HG02642 (cell line): Measurements from ENCODE around the gene NUP210.

Experiments used
- ATAC-seq: cut with Tn5 transposase; IDR thresholded peaks from one replicate; pipeline ENCODE4 v1.9.1; 2021; ENCODE audit warnings: mild to moderate bottlenecking; ENCODE audit not compliant: unreplicated experiment, poor library complexity

The NUP210 gene

DNA sequence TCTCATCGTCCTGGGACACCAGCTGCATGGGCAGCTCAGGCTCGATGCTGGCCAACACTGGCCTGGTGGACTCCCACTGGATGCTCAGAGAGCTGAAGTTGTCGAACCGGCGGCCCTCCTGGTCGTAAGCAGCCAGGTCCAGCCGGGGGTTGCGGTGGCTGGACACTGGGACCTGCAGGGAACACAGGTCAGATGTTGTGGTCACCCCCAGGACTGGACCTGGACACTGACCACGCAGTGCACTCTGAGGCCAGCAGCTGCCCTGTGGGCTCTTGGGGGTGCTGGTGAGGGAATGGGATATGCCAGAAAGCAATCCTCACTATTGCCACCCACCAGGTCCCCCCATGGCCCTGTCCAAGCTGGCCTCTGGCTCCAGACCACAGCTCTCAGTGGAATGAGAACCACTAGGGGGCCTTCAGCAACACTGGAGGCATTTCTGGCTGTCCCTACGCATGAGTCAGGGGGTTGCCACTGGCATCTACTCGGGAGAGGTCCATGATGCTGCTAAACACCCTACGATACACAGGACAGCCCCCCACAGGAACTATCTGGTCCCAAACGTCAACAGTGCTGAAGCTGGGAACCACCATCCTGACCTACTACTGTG is 66.1 kb downstream of the NUP210 start:
- ATAC-seq, result no peak

DNA sequence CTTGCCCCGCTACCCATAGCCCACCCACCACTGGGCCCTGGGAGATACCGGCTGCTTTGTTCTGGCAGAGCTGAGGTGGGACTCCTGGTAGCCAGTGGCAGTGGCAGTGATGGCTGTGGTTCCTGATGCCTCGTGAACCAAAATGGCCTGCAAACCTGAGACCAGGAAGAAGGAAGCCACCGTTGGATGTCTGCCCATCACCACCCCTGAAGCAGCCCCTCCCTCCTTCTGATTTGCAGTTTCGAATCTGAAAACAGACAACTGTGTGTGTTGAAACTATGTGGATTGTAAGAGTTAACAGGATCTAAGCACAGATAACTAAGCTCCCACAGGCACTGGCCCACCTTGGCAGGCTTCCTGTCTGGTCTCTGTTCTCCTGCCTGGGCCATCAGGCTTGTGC is 66.6 kb downstream of the NUP210 start:
- no peak for ATAC-seq

DNA sequence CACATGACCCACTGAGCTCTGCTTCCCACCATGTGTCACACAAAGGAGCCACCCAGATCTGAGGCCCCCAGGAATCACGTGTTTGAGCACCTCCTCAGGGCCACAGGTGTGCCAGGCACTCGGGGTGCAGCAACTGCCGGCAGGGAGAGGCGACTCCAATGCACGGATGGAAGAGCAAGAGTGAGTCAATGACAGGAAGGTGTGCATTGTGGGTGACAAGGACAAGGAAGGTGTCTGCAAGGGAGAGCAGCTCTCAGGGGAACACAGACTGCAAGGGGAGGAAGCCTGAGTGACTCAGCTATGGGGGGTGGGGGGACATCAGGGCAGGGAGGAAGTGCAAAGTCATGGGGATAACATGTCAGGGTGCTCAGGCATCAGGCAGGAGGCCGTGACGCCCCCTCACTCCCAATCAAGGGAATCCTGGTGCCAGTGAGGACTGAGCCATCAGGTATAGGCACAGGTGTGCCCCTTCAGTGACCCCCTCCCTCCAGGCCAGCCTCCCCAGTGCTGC is 67.4 kb downstream of the NUP210 start:
- ATAC-seq, result no peak

DNA sequence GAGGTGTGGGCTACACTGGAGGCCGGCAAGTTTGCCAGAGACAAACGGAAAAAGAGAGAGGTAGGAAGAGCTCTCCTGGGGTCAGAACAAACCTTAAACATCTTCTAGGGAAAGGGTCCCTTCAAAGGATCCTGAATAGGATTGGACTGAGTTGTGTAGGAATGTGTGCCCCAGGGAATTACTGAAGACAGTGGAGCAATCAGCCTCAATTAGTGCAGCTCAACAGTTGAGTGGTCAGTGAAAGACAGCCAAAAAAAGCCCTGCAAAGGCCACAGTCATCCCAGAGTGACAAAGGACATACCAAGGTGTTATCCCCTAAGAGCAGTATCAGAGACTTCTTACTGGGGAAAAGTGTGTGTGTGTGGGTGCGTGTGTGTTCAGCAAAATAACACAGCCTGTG is 70.3 kb downstream of the NUP210 start:
- no peak for ATAC-seq

DNA sequence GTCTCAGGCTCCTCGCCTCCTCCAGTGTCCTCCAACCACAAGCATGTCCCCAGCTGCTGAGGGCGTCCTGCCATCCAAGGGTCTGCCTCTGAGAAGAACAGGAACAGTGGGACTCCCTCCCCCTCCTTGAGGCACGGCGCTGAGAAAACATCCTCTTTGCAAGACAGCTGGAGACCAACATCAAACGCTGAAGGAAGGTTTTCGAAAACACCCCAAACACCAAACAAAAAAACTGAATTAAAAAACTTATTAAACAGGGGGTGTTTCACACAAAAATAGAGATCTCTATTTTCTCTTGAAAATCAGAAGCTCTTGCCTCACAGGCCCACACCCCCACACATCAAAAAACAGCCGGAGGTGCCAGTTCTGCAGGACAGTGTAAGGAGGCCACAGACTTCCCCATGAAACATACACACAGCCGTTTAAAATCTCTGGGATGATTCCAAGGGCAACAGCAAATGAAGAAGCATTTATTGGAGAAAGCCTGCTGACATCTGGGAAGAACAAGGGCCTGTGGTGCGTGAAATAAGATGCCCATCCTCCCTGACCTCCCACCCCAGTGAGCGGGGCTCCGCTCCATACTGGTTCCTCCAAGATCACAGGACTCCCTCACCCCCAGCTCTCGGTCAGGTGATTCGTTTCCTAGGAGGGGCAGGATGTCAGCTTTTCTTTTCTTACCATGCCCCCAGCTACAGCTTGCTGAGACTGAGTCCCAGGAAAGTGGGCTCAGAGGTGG is 71.3 kb downstream of the NUP210 start:
- ATAC-seq, result no peak

DNA sequence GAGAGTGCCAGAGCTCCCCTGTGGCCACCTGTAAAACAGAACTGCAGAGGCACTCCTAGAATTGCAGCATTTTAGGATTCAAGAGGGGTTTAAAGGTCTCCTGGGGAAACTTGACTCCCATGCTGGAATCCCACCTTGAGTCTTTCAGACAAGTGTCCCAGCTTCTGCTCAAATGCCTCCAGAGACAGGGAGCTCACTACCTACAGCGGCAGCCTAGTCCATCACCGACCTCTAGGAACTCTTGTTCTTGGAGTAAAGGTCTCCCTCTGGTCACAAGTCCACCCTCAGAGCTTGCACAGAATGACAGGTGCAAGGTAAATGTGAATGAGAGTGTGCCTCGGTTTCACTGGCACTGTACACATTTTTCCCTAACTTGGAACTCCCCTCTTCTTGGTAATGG is 72.0 kb downstream of the NUP210 start:
- no peak for ATAC-seq

DNA sequence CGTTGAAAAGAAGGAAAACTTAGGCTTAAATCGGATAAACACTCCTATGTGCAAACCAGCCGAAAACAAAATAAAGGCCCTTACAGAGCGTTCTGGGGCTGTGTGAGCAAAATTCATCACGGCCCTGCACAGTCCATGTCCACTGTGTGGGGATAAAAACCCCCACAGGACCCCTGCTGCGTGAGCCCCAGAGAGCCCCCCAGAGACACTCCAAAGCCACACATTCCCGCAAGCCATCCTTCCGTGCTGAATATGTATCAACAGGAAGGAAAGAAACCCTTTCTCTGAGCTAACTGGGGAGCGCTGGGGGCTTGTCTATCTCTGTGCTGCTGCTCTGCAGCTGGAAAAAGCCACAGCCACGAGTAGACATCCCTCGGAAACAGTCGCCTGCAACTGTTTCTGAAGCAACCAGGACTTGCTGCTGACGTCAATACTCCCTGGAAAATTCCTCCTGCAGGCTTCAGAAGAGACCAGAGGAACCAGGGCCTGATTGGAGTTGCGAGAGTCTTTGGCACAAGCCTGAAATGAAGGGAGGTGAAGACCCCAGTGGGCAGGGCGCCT is 72.7 kb downstream of the NUP210 start:
- ATAC-seq, result no peak

DNA sequence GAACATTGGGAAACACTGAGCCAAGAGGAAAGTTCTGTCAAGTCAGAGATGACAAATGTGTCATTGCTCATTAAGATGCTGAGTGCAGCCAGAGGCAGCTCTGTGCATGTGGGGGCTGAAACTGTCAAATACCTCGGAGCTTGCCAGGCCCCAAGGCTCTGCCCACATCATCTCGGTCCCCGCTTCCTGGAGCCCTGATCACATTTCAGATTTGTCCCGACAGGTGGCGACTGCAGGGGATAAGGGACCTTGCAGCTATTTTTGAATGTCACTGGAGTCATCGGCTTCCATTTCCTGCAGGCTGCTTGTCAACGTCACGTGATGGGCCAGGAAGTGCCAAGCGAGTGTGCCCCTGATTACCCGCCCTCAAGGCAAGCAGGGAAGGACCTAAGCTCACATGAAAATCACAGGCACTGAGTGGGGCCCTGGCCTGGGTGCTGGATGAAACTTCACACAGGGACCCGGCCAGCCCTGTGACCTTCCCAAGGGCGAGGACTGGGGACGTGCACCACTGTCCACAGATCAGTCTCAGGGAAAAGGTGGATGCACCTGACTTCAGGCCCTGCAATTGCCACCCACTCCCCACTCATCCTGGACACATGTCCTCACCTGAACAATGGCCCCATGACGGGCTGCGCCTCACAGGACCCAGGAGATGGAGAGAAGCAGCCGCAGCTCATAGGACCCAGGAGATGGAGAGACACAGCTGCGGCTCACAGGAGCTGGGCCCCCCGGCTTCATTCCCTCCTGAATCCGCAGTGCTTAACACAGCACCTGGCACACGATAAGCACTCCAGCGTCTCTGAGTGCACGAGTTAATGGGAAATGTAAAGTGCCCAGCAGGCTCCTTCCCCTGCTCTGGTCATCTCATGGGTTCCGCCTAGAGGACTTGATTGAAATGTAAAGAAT is 73.4 kb downstream of the NUP210 start:
- no peak for ATAC-seq

DNA sequence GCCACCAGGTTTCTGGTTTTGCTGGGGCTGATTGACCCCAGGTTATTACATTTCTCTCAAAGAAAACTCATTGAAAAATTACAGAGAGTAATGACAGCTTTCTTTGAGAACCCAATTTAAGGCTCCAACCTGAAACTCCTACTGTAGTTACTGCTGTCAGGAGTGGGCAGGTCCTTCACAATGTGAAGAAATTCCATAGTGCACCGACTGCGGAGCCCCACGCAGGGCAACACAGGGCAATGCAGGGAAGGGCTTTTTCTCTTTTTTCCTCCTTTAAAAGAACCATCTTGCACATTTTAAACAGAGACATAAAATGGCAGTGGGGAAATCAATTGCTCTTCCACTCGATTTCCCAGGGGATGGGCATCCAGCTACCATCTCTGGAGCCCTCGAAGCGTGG is 74.3 kb downstream of the NUP210 start:
- ATAC-seq, result no peak

DNA sequence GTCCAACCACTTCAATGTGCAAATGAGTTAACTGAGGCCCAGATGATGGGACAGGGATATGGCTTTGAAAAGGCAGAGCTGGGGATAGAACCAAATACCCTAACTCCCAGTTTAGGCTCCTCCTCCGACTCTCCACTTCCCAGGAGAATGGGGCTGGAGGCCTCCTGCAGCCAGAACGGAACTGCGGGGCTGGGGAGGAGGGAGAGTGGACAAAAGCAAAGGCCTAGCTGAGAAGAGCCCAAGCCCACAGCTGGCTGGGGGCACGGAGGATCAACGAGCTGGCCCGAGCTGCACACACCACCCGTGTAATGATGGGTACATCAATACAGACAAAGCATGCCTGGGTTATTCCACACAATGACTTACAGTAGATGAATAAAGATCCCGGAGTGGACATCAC is 74.8 kb downstream of the NUP210 start:
- no peak for ATAC-seq

DNA sequence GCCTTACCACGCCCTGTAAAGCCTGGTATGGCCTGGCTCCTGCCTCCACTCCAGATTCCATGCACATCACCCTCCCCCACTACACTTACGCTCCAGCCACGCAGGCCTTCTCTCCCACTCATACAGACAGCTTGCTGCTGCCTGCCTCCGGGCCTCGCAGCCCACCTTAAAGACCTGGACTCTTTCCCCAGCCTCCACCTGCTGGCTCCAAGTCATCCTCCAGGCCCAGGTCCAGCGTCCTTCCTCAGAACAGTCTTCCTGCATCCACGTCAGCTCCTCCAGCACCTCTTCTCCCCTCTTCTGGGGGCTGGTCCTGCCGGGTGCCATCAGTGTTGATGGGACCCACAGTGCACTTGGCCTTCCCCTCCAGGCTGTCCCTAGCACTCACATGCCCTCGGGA is 75.5 kb downstream of the NUP210 start:
- ATAC-seq, result no peak

DNA sequence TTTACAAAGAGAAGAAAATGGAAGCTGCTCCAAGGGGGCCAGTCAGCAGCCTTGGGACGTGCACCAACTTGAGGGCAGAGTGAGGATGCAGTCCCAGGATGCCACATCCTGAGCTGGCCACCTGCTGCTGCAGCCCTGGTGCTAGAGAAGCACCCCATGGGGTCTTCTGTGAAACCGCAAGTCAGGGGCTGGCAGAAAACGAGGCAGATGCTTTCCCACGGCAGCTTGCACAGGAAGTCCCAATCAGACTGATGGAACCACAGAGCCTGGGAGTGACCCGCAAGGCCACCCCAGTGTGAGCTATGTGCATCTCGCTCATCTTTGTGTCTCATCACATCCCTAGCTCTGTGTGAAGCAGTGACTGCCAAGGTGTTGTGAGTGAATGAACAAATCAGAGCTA is 76.5 kb downstream of the NUP210 start:
- no peak for ATAC-seq

DNA sequence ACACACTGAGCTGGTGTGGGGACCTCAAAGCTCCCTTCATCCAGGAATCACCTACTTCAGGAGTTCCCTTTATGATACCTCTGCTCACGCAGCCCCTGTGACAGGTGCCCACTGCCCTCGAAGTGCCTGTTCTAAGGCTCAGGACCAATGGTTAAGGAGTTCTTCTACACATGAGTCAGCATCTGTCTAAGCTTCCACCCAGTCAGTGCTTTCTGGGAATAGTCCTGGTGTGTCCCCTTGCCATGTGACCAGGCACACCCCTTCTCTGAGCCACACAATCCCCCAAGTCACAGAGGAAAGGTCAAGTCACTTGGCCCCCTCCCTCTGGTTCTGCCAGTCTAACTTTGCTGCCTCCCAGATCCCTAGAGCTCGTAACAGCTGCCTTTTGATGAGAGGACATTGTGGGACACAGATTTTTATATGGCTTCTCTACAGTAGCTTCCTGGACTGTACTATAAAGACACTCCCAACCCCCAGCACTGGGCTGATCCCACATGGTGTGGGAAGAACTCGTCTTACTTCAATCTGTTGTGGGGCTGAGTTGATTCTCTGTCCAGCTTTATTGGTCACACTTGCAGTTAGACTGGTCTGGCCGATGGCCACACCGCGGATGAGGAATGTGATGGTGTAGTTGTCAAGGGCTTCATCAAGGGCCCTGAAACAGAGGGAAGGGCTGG is 78.8 kb downstream of the NUP210 start:
- no peak for ATAC-seq

DNA sequence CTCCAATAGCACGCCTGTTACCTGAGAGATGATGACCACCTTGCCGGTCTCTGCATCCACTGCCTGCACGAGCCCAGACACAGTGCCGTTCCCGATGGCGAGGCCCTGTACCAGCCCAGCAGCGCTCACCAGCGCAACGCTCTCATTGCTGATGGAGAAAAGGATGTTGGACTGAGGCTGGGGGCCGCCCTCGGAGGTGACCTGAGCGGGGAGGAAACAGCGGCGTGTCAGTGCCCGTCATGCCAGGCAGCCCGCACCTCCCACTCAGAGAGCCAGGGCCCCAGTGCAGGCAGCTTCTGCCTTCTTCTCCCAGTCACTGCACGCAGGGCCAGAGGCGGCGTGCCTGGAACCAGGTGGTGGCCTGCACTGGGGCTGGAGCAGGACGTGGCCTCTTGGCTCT is 80.3 kb downstream of the NUP210 start:
- no peak for ATAC-seq

DNA sequence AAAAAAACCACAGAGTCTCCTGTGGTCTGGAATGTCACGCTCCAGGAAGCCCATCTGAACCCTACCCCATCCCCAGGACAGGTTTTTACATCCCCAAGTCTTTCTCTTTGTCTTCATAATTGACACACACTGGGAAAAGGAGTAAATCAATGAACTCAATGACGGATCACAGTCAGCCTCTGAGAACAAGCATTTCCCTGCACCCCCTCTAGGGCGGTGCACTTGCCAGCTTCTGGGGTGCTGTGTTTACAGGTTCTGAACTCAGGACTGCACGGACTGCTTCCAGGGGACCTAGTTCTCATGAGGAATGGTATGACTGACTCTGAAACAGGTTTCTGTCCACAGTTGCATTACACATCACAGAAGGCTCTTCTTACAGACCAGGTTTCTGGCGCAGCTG is 81.1 kb downstream of the NUP210 start:
- no peak for ATAC-seq

DNA sequence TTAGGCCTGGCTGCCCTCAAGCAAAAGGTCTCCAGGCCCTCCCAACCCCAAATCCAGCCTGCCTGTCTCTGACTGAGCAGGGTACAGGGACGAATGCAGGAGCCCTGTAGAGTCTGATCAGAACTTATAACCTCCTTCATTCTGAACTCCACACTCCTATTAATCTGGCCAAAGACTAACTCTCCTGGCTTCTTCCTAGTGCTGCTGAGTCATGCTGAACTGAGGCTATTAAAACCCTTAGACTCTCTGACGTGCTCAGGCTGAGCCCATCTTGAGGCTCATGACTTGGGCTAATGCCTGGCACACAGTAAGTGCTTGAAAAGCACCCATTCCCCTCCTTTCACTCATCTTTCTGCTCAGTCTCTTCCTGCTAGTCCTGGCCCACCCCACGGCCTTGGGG is 81.9 kb downstream of the NUP210 start:
- ATAC-seq, result no peak

DNA sequence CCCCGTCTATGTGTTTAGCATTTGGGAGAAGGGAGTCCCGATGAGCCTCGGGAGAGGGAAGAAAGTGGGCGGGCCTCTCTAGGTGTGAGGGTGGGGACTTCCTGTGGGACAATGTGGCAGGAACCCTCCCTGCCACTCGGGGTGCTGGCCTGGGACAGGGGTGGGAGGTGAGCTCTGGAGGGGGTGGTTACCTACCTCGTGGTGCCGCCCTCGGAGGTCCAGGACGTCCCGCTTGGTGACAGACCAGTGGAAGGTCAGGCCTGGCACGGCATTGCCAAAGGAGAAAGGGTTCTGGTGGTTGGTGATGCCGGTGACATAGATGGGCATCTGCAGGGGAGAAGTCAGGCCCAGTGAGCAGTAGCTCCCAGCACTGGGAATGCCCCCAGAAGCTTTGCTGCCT is 83.5 kb downstream of the NUP210 start:
- no peak for ATAC-seq

DNA sequence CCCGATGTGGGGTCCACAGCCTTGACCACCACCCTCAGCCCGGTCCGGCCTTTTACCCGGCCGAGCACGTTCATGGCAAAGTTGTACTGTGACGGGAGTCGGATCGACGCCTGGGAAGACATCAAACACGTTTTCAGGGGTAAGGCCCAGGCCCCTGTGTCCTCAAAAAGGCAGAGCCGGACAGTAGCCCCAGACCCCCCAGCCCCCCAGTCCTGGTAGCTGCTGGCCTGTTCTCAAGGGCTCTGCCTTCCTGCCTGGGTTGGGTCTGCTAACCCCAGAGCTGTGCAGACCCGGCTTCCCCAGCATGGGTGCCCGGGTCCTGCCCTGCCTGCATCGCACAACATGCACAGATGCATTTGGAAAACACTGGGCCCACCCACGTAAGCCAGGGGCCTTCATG is 84.6 kb downstream of the NUP210 start:
- ATAC-seq, result no peak

DNA sequence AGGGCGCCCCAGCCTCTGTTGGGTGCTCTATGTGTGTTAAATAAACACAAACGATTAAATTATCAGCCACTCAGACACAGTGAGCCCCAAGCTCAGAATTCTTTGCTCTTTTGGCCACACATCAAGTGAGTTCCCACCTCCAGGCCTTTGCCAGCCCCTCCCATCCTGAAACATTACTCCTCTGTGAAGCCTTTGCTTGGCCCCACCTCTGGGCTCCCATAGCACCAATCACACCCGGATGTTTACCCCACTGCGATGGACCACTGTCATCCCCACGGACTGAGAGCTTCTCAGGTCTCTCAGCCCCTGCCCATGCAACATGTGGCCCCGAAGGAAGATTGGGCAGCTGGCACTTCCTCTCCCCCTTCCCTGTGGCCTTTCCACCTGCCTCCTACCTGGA is 85.1 kb downstream of the NUP210 start:
- no peak for ATAC-seq

DNA sequence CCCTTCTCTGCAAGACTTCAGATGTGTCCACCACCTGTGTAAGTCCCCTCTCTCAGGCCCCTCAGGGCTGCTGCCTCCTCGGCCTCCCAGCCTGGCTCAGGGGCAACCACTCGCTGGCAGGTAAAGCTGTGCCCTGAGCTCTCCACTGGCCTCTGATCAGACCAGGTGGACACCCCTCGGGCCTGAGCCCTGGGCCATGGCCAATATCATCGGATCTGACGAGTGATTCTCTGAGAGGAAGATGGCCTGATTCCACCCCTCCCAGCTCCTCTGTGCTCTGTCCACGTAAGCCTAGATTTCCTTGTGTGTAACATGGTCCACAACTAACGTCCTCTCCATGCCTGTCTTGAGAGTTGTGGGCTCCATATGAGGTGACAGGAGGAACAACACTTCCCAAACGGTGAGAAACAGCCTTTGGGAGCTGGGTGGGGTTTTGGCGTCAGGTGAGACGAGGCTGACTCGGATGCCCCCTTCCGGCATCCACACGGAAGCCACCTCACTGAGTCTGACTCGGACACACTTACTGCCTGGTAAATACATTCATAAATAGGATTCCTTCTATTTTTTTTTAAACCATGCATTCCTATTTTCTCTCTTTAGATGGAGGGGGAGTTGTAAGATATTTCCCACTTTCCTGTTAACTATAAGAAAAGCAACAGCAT is 86.8 kb downstream of the NUP210 start:
- ATAC-seq, result no peak
